ENCODE measurements around the gene CHST7. TPM values are rescaled to one million over a fixed set of nuclear protein-coding genes. Genes with fewer than 3 reads are reported as not detected.

CHST7 gene
- polyA plus RNA-seq, 1 experiment, result 2.1 TPM

DNA sequence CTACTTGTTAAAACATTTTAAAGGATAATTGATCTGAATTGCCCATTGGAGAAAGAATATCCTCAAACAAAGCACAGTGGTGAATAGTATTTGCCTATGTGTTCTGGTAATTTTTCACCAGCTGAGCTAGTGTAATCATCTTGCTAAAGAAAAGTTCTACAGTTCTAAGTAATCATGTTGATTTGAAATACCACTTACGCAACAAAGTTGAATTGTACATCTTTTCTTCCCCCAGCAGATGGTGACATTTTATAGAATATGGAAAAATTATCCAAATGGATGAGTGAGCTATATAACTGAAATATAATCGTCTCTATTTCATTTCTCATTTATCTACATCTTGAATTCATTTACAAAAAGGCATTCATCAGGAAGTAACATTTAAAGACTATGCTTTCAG, 18.6 kb upstream of the CHST7 start:
- no peaks in the 10 kb centered on the region for H3K27me3 ChIP-seq (ENCODE audit: control insufficient read depth, insufficient read depth, low read length)
- no peak overlapping the region for H3K27ac ChIP-seq (ENCODE audit: low read depth, low read length)
- DNase-seq (ENCODE audit: low read depth, low spot score), result no peak
- POLR2A ChIA-PET, result interaction anchor here (0.7 kb wide), 2 partner anchors 132 to 237 kb away, joined by 6 to 7 read pairs; no protein-coding TSS in a partner anchor
- H3K9me3 ChIP-seq (ENCODE audit: control insufficient read depth, insufficient read depth, low read length), result no peaks in the 10 kb centered on the region
- TF ChIP-seq CTCF (IDR thresholded peaks at IDR 0.05; ENCODE audit: low read depth, low read length), result peak; percentile 32
- H3K4me3 ChIP-seq (ENCODE audit: low read depth, low read length), result no peak overlapping the region
- CTCF ChIA-PET, result interaction anchor here (0.7 to 1.5 kb wide), 13 partner anchors 36 to 538 kb away, joined by 3 to 13 read pairs (median 4); no protein-coding TSS in a partner anchor

GRCh38 chrX:46559062-46559461, 14.5 kb upstream of the CHST7 start:
- no peak for DNase-seq (ENCODE audit: low read depth, low spot score)
- H3K27ac ChIP-seq (ENCODE audit: low read depth, low read length), result no peak overlapping the region
- CTCF ChIA-PET, result no interaction called here
- no peaks in the 10 kb centered on the region for H3K27me3 ChIP-seq (ENCODE audit: control insufficient read depth, insufficient read depth, low read length)
- H3K4me3 ChIP-seq (ENCODE audit: low read depth, low read length), result no peak overlapping the region
- H3K9me3 ChIP-seq (ENCODE audit: control insufficient read depth, insufficient read depth, low read length), result no peaks in the 10 kb centered on the region
- POLR2A ChIA-PET, result no interaction called here
- no peak for TF ChIP-seq CTCF (IDR thresholded peaks at IDR 0.05; ENCODE audit: low read depth, low read length)

DNA sequence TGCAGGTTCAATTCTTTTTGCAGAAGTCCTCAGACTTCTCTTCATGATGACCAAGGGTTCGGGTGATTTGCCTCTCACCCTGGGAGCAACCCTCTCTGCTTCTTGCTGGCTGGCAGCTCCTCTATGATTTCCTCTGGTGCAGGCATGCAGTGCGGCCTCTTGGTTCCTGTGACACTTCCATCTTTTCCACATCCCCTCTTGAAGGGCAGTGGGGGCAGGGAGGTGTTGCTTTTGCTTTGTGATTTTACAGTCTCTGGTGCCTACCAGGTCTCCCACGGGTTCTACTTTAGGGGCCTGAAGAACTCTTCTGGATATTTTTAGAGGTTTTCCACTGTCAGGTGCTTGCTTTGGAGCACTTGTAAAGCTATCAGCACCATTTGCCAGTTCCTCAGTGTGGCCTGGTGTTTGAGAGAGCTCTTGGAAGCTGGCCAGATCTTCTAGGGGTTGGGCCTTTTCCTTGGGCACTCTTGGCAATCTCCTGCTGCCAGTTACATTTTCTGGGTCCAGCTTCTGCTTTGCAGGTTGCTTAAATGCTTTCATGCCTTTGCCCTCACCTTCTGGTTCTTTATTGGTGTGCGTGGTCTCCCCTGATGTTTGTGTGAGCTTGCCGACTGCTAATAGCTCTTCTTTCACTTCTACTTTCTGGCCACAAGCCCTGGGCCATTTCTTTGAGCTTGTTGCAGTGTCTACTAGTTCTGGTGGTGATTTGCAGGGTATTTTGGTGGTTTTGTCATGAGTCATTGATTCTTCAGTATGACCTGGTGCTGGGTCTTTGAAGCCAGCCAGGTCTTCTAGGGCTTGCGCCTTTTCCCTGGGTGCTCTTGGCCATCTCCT, 11.5 kb upstream of the CHST7 start:
- DNase-seq (ENCODE audit: low read depth, low spot score), result no peak
- H3K27me3 ChIP-seq (ENCODE audit: control insufficient read depth, insufficient read depth, low read length), result no peaks in the 10 kb centered on the region
- ChIA-PET POLR2A (no interaction called here), CTCF (no interaction called here)
- H3K4me3 ChIP-seq (ENCODE audit: low read depth, low read length), result no peak overlapping the region
- no peak overlapping the region for H3K27ac ChIP-seq (ENCODE audit: low read depth, low read length)
- no peaks in the 10 kb centered on the region for H3K9me3 ChIP-seq (ENCODE audit: control insufficient read depth, insufficient read depth, low read length)
- TF ChIP-seq CTCF (IDR thresholded peaks at IDR 0.05; ENCODE audit: low read depth, low read length), result no peak

- CTCF ChIA-PET, result interaction anchor here (0.6 to 0.7 kb wide), 2 partner anchors 74 to 133 kb away, joined by 3 read pairs; no protein-coding TSS in a partner anchor
- no peak for DNase-seq (ENCODE audit: low read depth, low spot score)
- Histone ChIP-seq H3K9me3 (ENCODE audit: control insufficient read depth, insufficient read depth, low read length) (no peaks in the 10 kb centered on the region), H3K4me3 (ENCODE audit: low read depth, low read length) (no peak overlapping the region), H3K27me3 (ENCODE audit: control insufficient read depth, insufficient read depth, low read length) (no peaks in the 10 kb centered on the region), H3K27ac (ENCODE audit: low read depth, low read length) (no peak overlapping the region)
- POLR2A ChIA-PET, result no interaction called here
- no peak for TF ChIP-seq CTCF (IDR thresholded peaks at IDR 0.05; ENCODE audit: low read depth, low read length)
Observed at GRCh38 chrX:46567388-46567787, 6.2 kb upstream of the CHST7 start.

DNA sequence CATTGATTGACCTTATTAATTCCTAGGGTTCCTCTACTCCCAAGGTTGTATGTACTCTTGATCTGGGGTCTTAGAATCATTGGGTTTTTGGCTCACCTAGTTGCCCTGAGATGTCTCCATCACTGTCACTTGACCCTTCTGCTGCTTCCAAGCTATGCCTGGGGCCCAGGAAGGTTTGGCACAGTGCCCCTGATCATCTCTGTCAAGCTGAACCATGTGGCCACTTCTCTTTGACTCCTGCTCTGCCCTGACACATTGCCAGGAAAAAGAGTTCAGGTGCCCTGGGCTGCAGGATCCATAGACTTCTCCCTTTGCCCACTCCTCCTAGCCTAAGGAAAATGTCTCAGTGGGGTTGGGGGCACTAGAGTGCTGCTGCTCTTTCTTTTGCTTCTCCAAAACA, 3.9 kb upstream of the CHST7 start:
- no peak for TF ChIP-seq CTCF (IDR thresholded peaks at IDR 0.05; ENCODE audit: low read depth, low read length)
- ChIA-PET POLR2A (no interaction called here), CTCF (no interaction called here)
- DNase-seq (ENCODE audit: low read depth, low spot score), result no peak
- no peaks in the 10 kb centered on the region for H3K9me3 ChIP-seq (ENCODE audit: control insufficient read depth, insufficient read depth, low read length)
- no peaks in the 10 kb centered on the region for H3K27me3 ChIP-seq (ENCODE audit: control insufficient read depth, insufficient read depth, low read length)
- no peak overlapping the region for H3K27ac ChIP-seq (ENCODE audit: low read depth, low read length)
- H3K4me3 ChIP-seq (ENCODE audit: low read depth, low read length), result no peak overlapping the region
